BJ (cell line): ENCODE data around the gene SMIM7. TPM values are rescaled to one million over a fixed set of nuclear protein-coding genes. Genes with fewer than 3 reads are reported as not detected.

Source experiments
- CTCF ChIA-PET: fragments of 350-600 bp; formaldehyde crosslinking; extraction: SDS; loops from one replicate; lab custom pipeline; 2021; ENCODE audit warnings: antibody characterized with exemption, inconsistent platforms; lab: Yijun Ruan, JAX
- POLR2A ChIA-PET: fragments of 300-600 bp; sonication (Branson Sonifier 250); formaldehyde crosslinking; extraction: SDS; loops from one replicate; lab custom pipeline; 2021; ENCODE audit warnings: antibody characterized with exemption; lab: Charles Lee
- DNase-seq: peaks from one replicate; pipeline ENCODE4 v3.0.0-alpha.2; 2011; ENCODE audit warnings: low read depth
- H3K27me3 ChIP-seq: 2 replicates; pipeline ENCODE4 v1.6.0; 2011; ENCODE audit warnings: low read length; ENCODE audit not compliant: control insufficient read depth, insufficient read depth
- H3K36me3 ChIP-seq: 2 replicates; pipeline ENCODE4 v1.5.1; 2011; ENCODE audit warnings: low read length; ENCODE audit not compliant: control insufficient read depth, insufficient read depth
- H3K4me3 ChIP-seq: 2 replicates; pipeline ENCODE4 v1.5.1; 2011; ENCODE audit warnings: low read depth, mild to moderate bottlenecking, control low read depth, low read length
- polyA plus RNA-seq: library from polyadenylated mRNA; depleted of rRNA; stranded (reverse); fragments of >200 nt; gene quantifications from 2 replicates; pipeline ENCODE4 v1.2.3, GENCODE V29; 2011
- TF ChIP-seq, protein P1 (sequence below): IDR thresholded peaks from 2 replicates; pipeline ENCODE4 v1.5.1; 2011; ENCODE audit warnings: low read depth, mild to moderate bottlenecking, control low read depth, inconsistent platforms, low read length, moderate library complexity; ENCODE audit not compliant: insufficient read depth

SMIM7 gene
- polyA plus RNA-seq, 1 experiment, result 61.4 TPM

DNA sequence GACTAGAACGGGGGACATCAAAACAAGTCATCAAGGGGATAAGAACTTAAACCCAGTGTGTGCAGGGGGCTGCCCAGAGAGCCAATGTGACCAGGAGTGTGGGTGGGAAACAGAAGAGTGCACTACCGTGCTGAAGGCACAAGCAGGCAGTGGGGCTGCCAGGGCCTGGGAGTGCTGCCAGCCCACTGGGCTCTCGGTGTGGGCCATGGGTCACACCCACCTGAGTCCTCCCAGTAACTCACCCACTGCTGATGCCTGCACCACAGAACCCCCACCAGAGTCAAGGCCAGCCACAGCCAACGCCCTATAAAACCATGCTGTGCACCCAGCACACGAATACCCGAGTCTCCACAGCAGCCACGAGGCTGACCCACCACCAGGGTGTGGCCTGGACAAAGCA lies 40.5 kb downstream of the SMIM7 start:
- no peak for DNase-seq
- ChIA-PET CTCF (no interaction called here), POLR2A (no interaction called here)
- Histone ChIP-seq H3K36me3 (peaks cover 2% of the 10 kb centered on the region; the same call in 1 of the 2 replicates), H3K4me3 (no peak overlapping the region), H3K27me3 (no peaks in the 10 kb centered on the region)
- TF ChIP-seq, protein P1, sequence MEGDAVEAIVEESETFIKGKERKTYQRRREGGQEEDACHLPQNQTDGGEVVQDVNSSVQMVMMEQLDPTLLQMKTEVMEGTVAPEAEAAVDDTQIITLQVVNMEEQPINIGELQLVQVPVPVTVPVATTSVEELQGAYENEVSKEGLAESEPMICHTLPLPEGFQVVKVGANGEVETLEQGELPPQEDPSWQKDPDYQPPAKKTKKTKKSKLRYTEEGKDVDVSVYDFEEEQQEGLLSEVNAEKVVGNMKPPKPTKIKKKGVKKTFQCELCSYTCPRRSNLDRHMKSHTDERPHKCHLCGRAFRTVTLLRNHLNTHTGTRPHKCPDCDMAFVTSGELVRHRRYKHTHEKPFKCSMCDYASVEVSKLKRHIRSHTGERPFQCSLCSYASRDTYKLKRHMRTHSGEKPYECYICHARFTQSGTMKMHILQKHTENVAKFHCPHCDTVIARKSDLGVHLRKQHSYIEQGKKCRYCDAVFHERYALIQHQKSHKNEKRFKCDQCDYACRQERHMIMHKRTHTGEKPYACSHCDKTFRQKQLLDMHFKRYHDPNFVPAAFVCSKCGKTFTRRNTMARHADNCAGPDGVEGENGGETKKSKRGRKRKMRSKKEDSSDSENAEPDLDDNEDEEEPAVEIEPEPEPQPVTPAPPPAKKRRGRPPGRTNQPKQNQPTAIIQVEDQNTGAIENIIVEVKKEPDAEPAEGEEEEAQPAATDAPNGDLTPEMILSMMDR, result no peak

DNA sequence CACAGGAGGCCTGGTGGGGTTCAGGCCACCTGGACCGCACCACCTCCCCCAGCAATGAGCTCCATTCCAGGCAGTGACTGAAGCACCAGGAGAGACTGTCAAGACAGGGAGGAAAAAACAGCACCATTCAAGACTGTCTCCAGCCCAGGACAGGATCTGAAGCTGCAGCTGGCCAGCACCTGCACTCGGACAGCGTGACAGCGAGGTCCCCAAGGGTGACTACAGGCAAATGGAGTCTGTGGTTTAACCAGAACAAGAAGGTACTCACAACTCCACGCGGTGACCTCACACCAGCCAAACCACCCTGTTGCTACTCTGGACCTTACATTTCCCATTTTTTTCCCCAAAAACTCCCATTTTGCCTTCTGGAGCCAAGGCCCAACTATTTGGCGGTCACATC lies 41.7 kb downstream of the SMIM7 start:
- CTCF ChIA-PET, result no interaction called here
- H3K36me3 ChIP-seq, result no peaks in the 10 kb centered on the region; the same call in 1 of the 2 replicates
- TF ChIP-seq, protein P1, result no peak
- POLR2A ChIA-PET, result no interaction called here
- no peaks in the 10 kb centered on the region for H3K27me3 ChIP-seq
- no peak overlapping the region for H3K4me3 ChIP-seq
- no peak for DNase-seq

GRCh38 chr19:16615808-16616207 lies 44.1 kb downstream of the SMIM7 start:
- ChIA-PET CTCF (no interaction called here), POLR2A (no interaction called here)
- H3K27me3 ChIP-seq, result no peaks in the 10 kb centered on the region
- no peaks in the 10 kb centered on the region for H3K36me3 ChIP-seq
- DNase-seq, result no peak
- H3K4me3 ChIP-seq, result no peak overlapping the region
- TF ChIP-seq, protein P1, result no peak

GRCh38 chr19:16614941-16615340 lies 45.0 kb downstream of the SMIM7 start:
- ChIA-PET CTCF (interaction anchor here (1.1 kb wide), 1 partner anchor 38 kb away, joined by 3 read pairs; no protein-coding TSS in a partner anchor), POLR2A (no interaction called here)
- Histone ChIP-seq H3K4me3 (no peak overlapping the region), H3K27me3 (no peaks in the 10 kb centered on the region), H3K36me3 (no peaks in the 10 kb centered on the region)
- no peak for DNase-seq
- TF ChIP-seq, protein P1, result no peak

DNA sequence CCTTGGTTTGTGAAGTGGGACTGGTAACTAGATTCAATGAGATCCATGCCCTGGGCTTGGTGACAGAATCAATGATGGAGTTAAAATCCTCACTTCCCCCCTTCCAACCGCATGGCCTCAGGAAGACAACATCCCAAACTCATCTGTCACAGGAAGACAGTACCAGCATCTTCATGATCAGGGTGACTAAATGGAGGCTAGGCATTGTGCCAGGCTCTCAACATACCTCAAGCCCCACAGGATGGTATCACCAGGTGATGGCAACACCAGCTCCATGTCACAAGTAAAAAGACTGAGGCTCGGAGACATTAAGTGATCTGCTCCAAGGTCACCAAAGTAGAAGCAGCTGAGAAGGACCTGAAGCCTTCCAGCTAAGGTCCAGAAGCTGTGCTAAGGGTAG lies 46.1 kb downstream of the SMIM7 start:
- Histone ChIP-seq H3K27me3 (no peaks in the 10 kb centered on the region), H3K4me3 (no peak overlapping the region), H3K36me3 (no peaks in the 10 kb centered on the region)
- DNase-seq, result no peak
- TF ChIP-seq, protein P1, result no peak
- POLR2A ChIA-PET, result no interaction called here
- CTCF ChIA-PET, result interaction anchor here (1.1 kb wide), 1 partner anchor 37 kb away, joined by 3 read pairs; no protein-coding TSS in a partner anchor
